H1 (cell line): ENCODE data around the gene SH3RF3. TPM values are rescaled to one million over a fixed set of nuclear protein-coding genes. Genes with fewer than 3 reads are reported as not detected.

Experiments used
- CTCF ChIA-PET: fragments of 300-600 bp; sonication (Branson Sonifier 250); formaldehyde crosslinking; loops from one replicate; lab custom pipeline; 2021; ENCODE audit not compliant: partially characterized antibody; lab: Charles Lee
- POLR2A ChIA-PET: fragments of 300-600 bp; sonication (Branson Sonifier 250); formaldehyde crosslinking; loops from one replicate; lab custom pipeline; 2021; ENCODE audit warnings: inconsistent platforms; ENCODE audit not compliant: partially characterized antibody; lab: Charles Lee
- DNase-seq, 2 experiments: peaks; one replicate each; pipeline versions ENCODE4 v3.0.0 to v3.0.0-alpha.2; 2010 to 2022; ENCODE audit warnings: low spot score in 2 of 2, low read depth in 1 of 2, mixed read lengths in 1 of 2
- FAIRE-seq: peaks from 2 replicates; lab custom pipeline; 2011; peaks lifted over from hg19 to GRCh38; lab: Jason Lieb, UNC
- H2AFZ ChIP-seq: 2 replicates; pipeline ENCODE4 v1.8.1; 2012; ENCODE audit warnings: low read length, inconsistent platforms
- H2AK5ac ChIP-seq: 2 replicates; pipeline ENCODE4 v1.6.1; 2013; ENCODE audit warnings: low read depth, low read length
- H2BK120ac ChIP-seq: replicated peaks from 2 replicates; pipeline ENCODE3; 2013; ENCODE audit warnings: low read depth, low read length, inconsistent platforms
- H2BK12ac ChIP-seq: 2 replicates; pipeline ENCODE4 v1.6.1; 2013; ENCODE audit warnings: low read depth, low read length
- H2BK15ac ChIP-seq: 2 replicates; pipeline ENCODE4 v1.6.1; 2013; ENCODE audit warnings: low read length
- H2BK20ac ChIP-seq: 2 replicates; pipeline ENCODE4 v1.6.1; 2013; ENCODE audit warnings: low read length
- H2BK5ac ChIP-seq: 2 replicates; pipeline ENCODE4 v1.6.1; 2013; ENCODE audit warnings: low read depth, low read length
- H3K14ac ChIP-seq: 2 replicates; pipeline ENCODE4 v1.6.1; 2013; ENCODE audit warnings: inconsistent platforms; ENCODE audit not compliant: insufficient read length
- H3K18ac ChIP-seq: 2 replicates; pipeline ENCODE4 v1.6.1; 2013; ENCODE audit warnings: low read length; ENCODE audit errors: extremely low read depth
- H3K23ac ChIP-seq: 2 replicates; pipeline ENCODE4 v1.6.1; 2013; ENCODE audit warnings: inconsistent platforms; ENCODE audit not compliant: insufficient read length
- H3K23me2 ChIP-seq: 2 replicates; pipeline ENCODE4 v1.6.1; 2013; ENCODE audit warnings: low read depth, low read length
- H3K27ac ChIP-seq: 2 replicates; pipeline ENCODE4 v1.6.1; 2011; ENCODE audit warnings: low read depth, low read length, inconsistent platforms
- H3K27me3 ChIP-seq, 4 experiments: replicated peaks in 1 of 4; 1 replicate in 1 of 4; 2 replicates in 3 of 4; pipeline versions ENCODE4 v1.6.1 to v1.8.1; 2011 to 2013; ENCODE audit warnings: low read length in 3 of 4, mild to moderate bottlenecking in 3 of 4, inconsistent platforms in 2 of 4, mixed read lengths in 2 of 4, moderate library complexity in 1 of 4; ENCODE audit not compliant: control insufficient read depth in 3 of 4, insufficient read depth in 3 of 4; ENCODE audit errors: extremely low read depth in 1 of 4
- H3K36me3 ChIP-seq, 4 experiments: 2 replicates each; pipeline versions ENCODE4 v1.6.1 to v1.8.1; 2011 to 2013; ENCODE audit warnings: mild to moderate bottlenecking in 4 of 4, low read length in 3 of 4, moderate library complexity in 2 of 4, control low read depth in 1 of 4, inconsistent platforms in 1 of 4; ENCODE audit not compliant: insufficient read depth in 4 of 4, control insufficient read depth in 2 of 4
- H3K4ac ChIP-seq: replicated peaks from 2 replicates; pipeline ENCODE3; 2013; ENCODE audit warnings: low read length, low read depth, mixed read lengths, inconsistent platforms; ENCODE audit not compliant: insufficient read length
- H3K4me1 ChIP-seq, 4 experiments: replicated peaks in 1 of 4; 1 replicate in 1 of 4; 2 replicates in 3 of 4; pipeline versions ENCODE4 v1.6.1 to v1.8.1; 2011 to 2013; ENCODE audit warnings: low read length in 3 of 4, inconsistent platforms in 2 of 4, mixed read lengths in 1 of 4; ENCODE audit not compliant: insufficient read depth in 4 of 4, control insufficient read depth in 3 of 4
- H3K4me2 ChIP-seq, 2 experiments: 2 replicates each; pipeline versions ENCODE4 v1.6.1 to v1.8.1; 2011 to 2013; ENCODE audit warnings: low read depth in 2 of 2, low read length in 2 of 2, control low read depth in 1 of 2, inconsistent platforms in 1 of 2, mild to moderate bottlenecking in 1 of 2; ENCODE audit not compliant: insufficient read depth in 1 of 2
- H3K4me3 ChIP-seq, 4 experiments: fragments of 200-600, 300-600 bp in 1 of 4; sonication (generic), shearing (Covaris generic), sonication (Bioruptor Twin) in 1 of 4; 2 replicates each; pipeline versions ENCODE4 v1.5.1 to v1.8.1; 2011 to 2016; ENCODE audit warnings: low read length in 4 of 4, low read depth in 3 of 4, control low read depth in 2 of 4, inconsistent platforms in 2 of 4, mild to moderate bottlenecking in 2 of 4, mixed read lengths in 1 of 4, moderate library complexity in 1 of 4; ENCODE audit not compliant: insufficient read depth in 2 of 4; ENCODE audit errors: extremely low read depth in 1 of 4
- H3K56ac ChIP-seq: replicated peaks from 2 replicates; pipeline ENCODE3; 2013; ENCODE audit warnings: low read depth, mild to moderate bottlenecking, mixed read lengths, low read length, inconsistent platforms; ENCODE audit not compliant: insufficient read length
- H3K79me1 ChIP-seq: 2 replicates; pipeline ENCODE4 v1.6.1; 2013; ENCODE audit warnings: low read depth, low read length, control low read depth
- H3K79me2 ChIP-seq, 2 experiments: 2 replicates each; pipeline versions ENCODE4 v1.6.1 to v1.8.1; 2012 to 2013; ENCODE audit warnings: low read length in 2 of 2, mild to moderate bottlenecking in 2 of 2, inconsistent platforms in 1 of 2; ENCODE audit not compliant: insufficient read depth in 2 of 2, control insufficient read depth in 1 of 2
- H3K9ac ChIP-seq, 4 experiments: replicated peaks in 1 of 4; 1 replicate in 1 of 4; 2 replicates in 3 of 4; pipeline versions ENCODE4 v1.6.1 to v1.8.1; 2011 to 2013; ENCODE audit warnings: low read depth in 3 of 4, low read length in 3 of 4, control low read depth in 2 of 4, mild to moderate bottlenecking in 2 of 4, moderate library complexity in 2 of 4, inconsistent platforms in 1 of 4; ENCODE audit errors: extremely low read depth in 1 of 4
- H3K9me3 ChIP-seq, 2 experiments: 2 replicates each; pipeline versions ENCODE4 v1.6.1 to v1.8.1; 2012 to 2013; ENCODE audit warnings: mild to moderate bottlenecking in 2 of 2, moderate library complexity in 2 of 2, control low read depth in 1 of 2, inconsistent platforms in 1 of 2, low read depth in 1 of 2, low read length in 1 of 2, mixed read lengths in 1 of 2; ENCODE audit not compliant: insufficient read depth in 2 of 2
- H4K20me1 ChIP-seq, 2 experiments: replicated peaks in 1 of 2; 2 replicates each; pipeline versions ENCODE3 to v1.8.1; 2011 to 2013; ENCODE audit warnings: inconsistent platforms in 2 of 2, low read length in 2 of 2, mild to moderate bottlenecking in 1 of 2; ENCODE audit not compliant: insufficient read depth in 2 of 2, control insufficient read depth in 1 of 2
- H4K5ac ChIP-seq: 2 replicates; pipeline ENCODE4 v1.6.1; 2013; ENCODE audit warnings: low read length, low read depth, mixed read lengths, inconsistent platforms; ENCODE audit not compliant: insufficient read length
- H4K8ac ChIP-seq: 2 replicates; pipeline ENCODE4 v1.8.0; 2013; ENCODE audit warnings: mild to moderate bottlenecking, moderate library complexity, low read length, inconsistent platforms; ENCODE audit not compliant: insufficient read depth; ENCODE audit errors: extremely low read depth
- H4K91ac ChIP-seq: replicated peaks from 2 replicates; pipeline ENCODE3; 2013; ENCODE audit warnings: low read length, mixed read lengths, inconsistent platforms; ENCODE audit not compliant: insufficient read length
- MAX ChIP-seq: IDR thresholded peaks from 2 replicates; pipeline ENCODE4 v1.6.1; 2012; ENCODE audit warnings: inconsistent platforms
- WGBS, 2 experiments: shearing (Covaris generic) in 1 of 2; methylation state at CpG; one replicate each; pipeline versions ENCODE4 v1.1.6 to v1.1.7; 2013 to 2015; ENCODE audit warnings: low lambda C conversion rate in 2 of 2, mixed read lengths in 2 of 2, inconsistent platforms in 1 of 2, low coverage in 1 of 2, missing lambda C conversion rate in 1 of 2; ENCODE audit not compliant: insufficient replicate concordance in 2 of 2, insufficient coverage in 1 of 2, insufficient read length in 1 of 2; ENCODE audit errors: extremely low coverage in 1 of 2, missing lambda C conversion rate in 1 of 2; 5-methylcytosine and 5-hydroxymethylcytosine counted together
- polyA plus RNA-seq, 7 experiments: library from polyadenylated mRNA; depleted of rRNA in 3 of 7; stranded (reverse) in 5 of 7; unstranded in 2 of 7; fragments of >200 nt in 5 of 7; fragments of 200-250 nt in 2 of 7; gene quantifications; 1 replicate in 5 of 7; 2 replicates in 1 of 7; 4 replicates in 1 of 7; pipeline versions ENCODE4 v1.2.1 to v1.2.3, GENCODE V29; 2011 to 2013; ENCODE audit warnings: missing spikeins in 2 of 7, mixed read lengths in 2 of 7
- total RNA-seq: library from RNA; stranded (reverse); fragmentation: NEBNext Ultra II Directional; extraction: Animal tissue kit (Norgen Biotek cat#: 25700); gene quantifications from 2 replicates; pipeline ENCODE4 v1.2.1, GENCODE V29; 2021

Gene SH3RF3
- total and polyA plus RNA-seq, 2 of the 8 experiments (the other 6 are each of a cell fraction or from before 2014, with no cell fraction given): 0.11 to 0.65 TPM

- POLR2A ChIA-PET: no interaction called here
- no peak for TF ChIP-seq MAX
- no peaks in the 10 kb centered on the region for H3K4me1 ChIP-seq
Observed at GRCh38 chr2:109499566-109499965, 370.6 kb downstream of the SH3RF3 start.

More at GRCh38 chr2:109499566-109499965, 370.6 kb downstream of the SH3RF3 start:
- Histone ChIP-seq H3K79me1 (no peaks in the 10 kb centered on the region), H3K79me2 (no peaks in the 10 kb centered on the region), H2AK5ac (no peak overlapping the region), H3K14ac (no peak overlapping the region), H3K4me3 (no peak overlapping the region), H2BK120ac (no peak overlapping the region), H4K91ac (no peak overlapping the region), H3K27me3 (no peaks in the 10 kb centered on the region), H3K4ac (no peak overlapping the region), H3K56ac (no peak overlapping the region), H4K5ac (no peak overlapping the region), H2BK20ac (no peak overlapping the region), H2BK12ac (no peak overlapping the region), H3K23me2 (no peaks in the 10 kb centered on the region), H3K36me3 (no peaks in the 10 kb centered on the region), H2BK15ac (no peak overlapping the region), H4K20me1 (no peaks in the 10 kb centered on the region), H3K27ac (no peak overlapping the region), H4K8ac (no peak overlapping the region), H2BK5ac (no peak overlapping the region), H3K18ac (no peak overlapping the region), H3K23ac (no peak overlapping the region), H2AFZ (no peak overlapping the region), H3K4me2 (no peak overlapping the region), H3K9ac (no peak overlapping the region), H3K9me3 (no peaks in the 10 kb centered on the region)
- CTCF ChIA-PET: interaction anchor here (1.2 to 3.5 kb wide), 5 partner anchors 12 to 291 kb away, joined by 3 to 22 read pairs (median 3); no protein-coding TSS in a partner anchor
- DNase-seq (no peak), FAIRE-seq (no peak)
- WGBS, 2 experiments: 98% methylated on average over 4 of the region's 5 CpGs; no CpG with 5 or more reads in 1 of the 2 experiments
